Measurements from ENCODE around the gene CARD14. TPM values are rescaled to one million over a fixed set of nuclear protein-coding genes. Genes with fewer than 3 reads are reported as not detected.

The CARD14 gene
- total RNA-seq, 1 experiment from 2014 or later: 2.3 TPM

- POLR2A ChIA-PET (ENCODE audit: unreplicated experiment): no interaction called here
- H4K20me1 ChIP-seq (ENCODE audit: low read length): no peaks in the 10 kb centered on the region
- BruUV-seq (replicated peaks): no TSS peak
Measured at GRCh38 chr17:80182845-80183223, 13.0 kb downstream of the CARD14 start.

GRCh38 chr17:80183581-80184422 is 14.0 kb downstream of the CARD14 start:
- Histone ChIP-seq H3K4me2 (ENCODE audit: low read length) (no peak overlapping the region), H3K4me1 (ENCODE audit: insufficient read depth, low read length) (peaks cover 13% of the 10 kb centered on the region), H3F3A (ENCODE audit: low read length, unreplicated experiment) (no peaks in the 10 kb centered on the region), H3K9ac (ENCODE audit: low read length) (no peak overlapping the region), H3K36me3 (ENCODE audit: low read depth, low read length) (no peaks in the 10 kb centered on the region), H4K20me1 (ENCODE audit: low read length) (no peaks in the 10 kb centered on the region), H3K27me3 (ENCODE audit: low read length) (no peaks in the 10 kb centered on the region), H3K9me3 (ENCODE audit: low read length) (no peaks in the 10 kb centered on the region), H3K79me2 (ENCODE audit: low read length) (no peaks in the 10 kb centered on the region), H3K9me2 (replicated peaks; ENCODE audit: low read length) (no peaks in the 10 kb centered on the region), H3K4me3 (ENCODE audit: low read length) (no peak overlapping the region), H2AFZ (ENCODE audit: low read length) (no peak overlapping the region), H3K27ac (ENCODE audit: low read length) (no peak overlapping the region)
- DNase-seq (no peak), ATAC-seq (no peak)
- POLR2A ChIA-PET (ENCODE audit: unreplicated experiment): no interaction called here
- intact Hi-C loops (cut with micrococcal nuclease): no loop called here
- CTCF ChIA-PET: no interaction called here
- no TSS peak for BruUV-seq (replicated peaks)
- TF ChIP-seq CTCF (conservative IDR thresholded peaks at IDR 0.05; ENCODE audit: low read depth, low read length) (no peak), EZH2phosphoT487 (IDR thresholded peaks at IDR 0.05; ENCODE audit: borderline replicate concordance, low read length) (no peak)

More at GRCh38 chr17:80182845-80183223, 13.0 kb downstream of the CARD14 start:
- Histone ChIP-seq H3K4me2 (ENCODE audit: low read length) (no peak overlapping the region), H3K36me3 (ENCODE audit: low read depth, low read length) (no peaks in the 10 kb centered on the region), H3K9me3 (ENCODE audit: low read length) (no peaks in the 10 kb centered on the region), H3K9ac (ENCODE audit: low read length) (no peak overlapping the region), H3K27me3 (ENCODE audit: low read length) (no peaks in the 10 kb centered on the region), H3K4me3 (ENCODE audit: low read length) (no peak overlapping the region), H3K79me2 (ENCODE audit: low read length) (no peaks in the 10 kb centered on the region), H3K9me2 (replicated peaks; ENCODE audit: low read length) (no peaks in the 10 kb centered on the region), H3K27ac (ENCODE audit: low read length) (no peak overlapping the region), H3F3A (ENCODE audit: low read length, unreplicated experiment) (no peaks in the 10 kb centered on the region), H2AFZ (ENCODE audit: low read length) (no peak overlapping the region), H3K4me1 (ENCODE audit: insufficient read depth, low read length) (peaks cover 10% of the 10 kb centered on the region)
- DNase-seq (no peak), ATAC-seq (no peak)
- CTCF ChIA-PET: no interaction called here
- TF ChIP-seq EZH2 (IDR thresholded peaks at IDR 0.05; ENCODE audit: low read length, unreplicated experiment) (no peak), CTCF (conservative IDR thresholded peaks at IDR 0.05; ENCODE audit: low read depth, low read length) (no peak), EZH2phosphoT487 (IDR thresholded peaks at IDR 0.05; ENCODE audit: borderline replicate concordance, low read length) (no peak)
- intact Hi-C loops (cut with micrococcal nuclease): no loop called here

- Histone ChIP-seq H3K9ac (ENCODE audit: low read length) (no peak overlapping the region), H3K4me3 (ENCODE audit: low read length) (no peak overlapping the region), H3F3A (ENCODE audit: low read length, unreplicated experiment) (no peaks in the 10 kb centered on the region), H3K9me3 (ENCODE audit: low read length) (no peaks in the 10 kb centered on the region), H3K4me1 (ENCODE audit: insufficient read depth, low read length) (peaks cover 13% of the 10 kb centered on the region), H3K27ac (ENCODE audit: low read length) (no peak overlapping the region), H4K20me1 (ENCODE audit: low read length) (no peaks in the 10 kb centered on the region), H3K27me3 (ENCODE audit: low read length) (no peaks in the 10 kb centered on the region), H3K9me2 (replicated peaks; ENCODE audit: low read length) (no peaks in the 10 kb centered on the region), H3K79me2 (ENCODE audit: low read length) (no peaks in the 10 kb centered on the region), H3K4me2 (ENCODE audit: low read length) (no peak overlapping the region), H3K36me3 (ENCODE audit: low read depth, low read length) (no peaks in the 10 kb centered on the region), H2AFZ (ENCODE audit: low read length) (no peak overlapping the region)
- ChIA-PET POLR2A (ENCODE audit: unreplicated experiment) (no interaction called here), CTCF (no interaction called here)
- intact Hi-C loops (cut with micrococcal nuclease): no loop called here
- TF ChIP-seq EZH2 (IDR thresholded peaks at IDR 0.05; ENCODE audit: low read length, unreplicated experiment): no peak
- TF ChIP-seq CTCF (conservative IDR thresholded peaks at IDR 0.05; ENCODE audit: low read depth, low read length): no peak
- no peak for TF ChIP-seq EZH2phosphoT487 (IDR thresholded peaks at IDR 0.05; ENCODE audit: borderline replicate concordance, low read length)
- DNase-seq (no peak), ATAC-seq (no peak)
- no TSS peak for BruUV-seq (replicated peaks)
Measured at GRCh38 chr17:80184423-80184714, 14.5 kb downstream of the CARD14 start.

All from PC-3 (cell line).